ENCODE data around the gene SLC39A6.
"Not testable (repeated sequence)": the region's sequence is repeated elsewhere in the genome, so short reads cannot be mapped to it uniquely, and the experiment has no call there.

The SLC39A6 gene

GRCh38 chr18:36101943-36102342 is 27.2 kb downstream of the SLC39A6 start:
- in situ Hi-C loops (cut with HindIII; ENCODE audit: low sequenced_read_pairs): no loop called here

GRCh38 chr18:36099311-36099710 is 29.8 kb downstream of the SLC39A6 start:
- in situ Hi-C loops (cut with HindIII; ENCODE audit: low sequenced_read_pairs): no loop called here

- in situ Hi-C loops (cut with HindIII; ENCODE audit: low sequenced_read_pairs): no loop called here
Observed at GRCh38 chr18:36096955-36097354, 32.2 kb downstream of the SLC39A6 start.

- in situ Hi-C loops (cut with HindIII; ENCODE audit: low sequenced_read_pairs): no loop called here
Observed at GRCh38 chr18:36095936-36096519, 33.1 kb downstream of the SLC39A6 start.

- in situ Hi-C loops (cut with HindIII; ENCODE audit: low sequenced_read_pairs): no loop called here
Observed at GRCh38 chr18:36094431-36094830, 34.7 kb downstream of the SLC39A6 start.

GRCh38 chr18:36092116-36092515 is 37.0 kb downstream of the SLC39A6 start:
- in situ Hi-C loops (cut with HindIII; ENCODE audit: low sequenced_read_pairs): not testable (repeated sequence)

- in situ Hi-C loops (cut with HindIII; ENCODE audit: low sequenced_read_pairs): loop anchor here (10.0 kb wide), 1 partner anchor 114 kb away; the partner anchor contains the start of gene RMP24
Observed at GRCh38 chr18:36089001-36089400, 40.1 kb downstream of the SLC39A6 start.

GRCh38 chr18:36088256-36088655 is 40.9 kb downstream of the SLC39A6 start:
- in situ Hi-C loops (cut with HindIII; ENCODE audit: low sequenced_read_pairs): loop anchor here (10.0 kb wide), 1 partner anchor 113 kb away; the partner anchor contains the start of gene RMP24

GRCh38 chr18:36086186-36086585 is 43.0 kb downstream of the SLC39A6 start:
- in situ Hi-C loops (cut with HindIII; ENCODE audit: low sequenced_read_pairs): loop anchor here (10.0 kb wide), 1 partner anchor 111 kb away; the partner anchor contains the start of gene RMP24

GRCh38 chr18:36085195-36085594 is 43.9 kb downstream of the SLC39A6 start:
- in situ Hi-C loops (cut with HindIII; ENCODE audit: low sequenced_read_pairs): loop anchor here (10.0 kb wide), 1 partner anchor 110 kb away; the partner anchor contains the start of gene RMP24

GRCh38 chr18:36083729-36084128 is 45.4 kb downstream of the SLC39A6 start:
- in situ Hi-C loops (cut with HindIII; ENCODE audit: low sequenced_read_pairs): loop anchor here (10.0 kb wide), 1 partner anchor 109 kb away; the partner anchor contains the start of gene RMP24

- in situ Hi-C loops (cut with HindIII; ENCODE audit: low sequenced_read_pairs): loop anchor here (10.0 kb wide), 1 partner anchor 106 kb away; the partner anchor contains the start of gene RMP24
Observed at GRCh38 chr18:36081118-36081517, 48.0 kb downstream of the SLC39A6 start.

- in situ Hi-C loops (cut with HindIII; ENCODE audit: low sequenced_read_pairs): no loop called here
Observed at GRCh38 chr18:36078751-36079529, 50.2 kb downstream of the SLC39A6 start.

- in situ Hi-C loops (cut with HindIII; ENCODE audit: low sequenced_read_pairs): not testable (repeated sequence)
Observed at GRCh38 chr18:36077764-36078163, 51.4 kb downstream of the SLC39A6 start.

GRCh38 chr18:36075862-36076587 is 53.1 kb downstream of the SLC39A6 start:
- in situ Hi-C loops (cut with HindIII; ENCODE audit: low sequenced_read_pairs): no loop called here

- in situ Hi-C loops (cut with HindIII; ENCODE audit: low sequenced_read_pairs): no loop called here
Observed at GRCh38 chr18:36074435-36074834, 54.7 kb downstream of the SLC39A6 start.

- in situ Hi-C loops (cut with HindIII; ENCODE audit: low sequenced_read_pairs): no loop called here
Observed at GRCh38 chr18:36073676-36074075, 55.5 kb downstream of the SLC39A6 start.

GRCh38 chr18:36072406-36072805 is 56.7 kb downstream of the SLC39A6 start:
- in situ Hi-C loops (cut with HindIII; ENCODE audit: low sequenced_read_pairs): not testable (repeated sequence)

- in situ Hi-C loops (cut with HindIII; ENCODE audit: low sequenced_read_pairs): no loop called here
Observed at GRCh38 chr18:36067055-36067957, 61.8 kb downstream of the SLC39A6 start, which contains the start of gene RPRD1A. RPRD1A (minus strand) TSS chr18:36067559; CDS start chr18:36067404, 155 bp downstream.

- in situ Hi-C loops (cut with HindIII; ENCODE audit: low sequenced_read_pairs): no loop called here
Observed at GRCh38 chr18:36066686-36067054, 62.5 kb downstream of the SLC39A6 start.
